Psoas muscle (tissue), 8 donors: ENCODE data around the gene MRPS15. TPM values are rescaled to one million over a fixed set of nuclear protein-coding genes. Genes with fewer than 3 reads are reported as not detected.

Source experiments
- ATAC-seq, 4 donors: fragments of 200-7000 bp; cut with Tn5 transposase; one replicate each; pipeline ENCODE4 v1.9.1; 2020; ENCODE audit warnings: moderate library complexity in 3 of 4, mild to moderate bottlenecking in 2 of 4
- DNase-seq, 2 donors: peaks; one replicate each; pipeline ENCODE4 v3.0.0-alpha.2; 2020
- H3K27ac ChIP-seq: fragments of 200-600 bp; one replicate; pipeline ENCODE4 v1.8.0; 2022
- H3K27me3 ChIP-seq, 3 donors: fragments of 200-600 bp in 1 of 3; one replicate each; pipeline versions ENCODE4 v1.6.1 to v1.8.0; 2013 to 2022; ENCODE audit warnings: low read length in 2 of 3, mild to moderate bottlenecking in 2 of 3, moderate library complexity in 1 of 3; ENCODE audit not compliant: insufficient read depth in 3 of 3
- H3K36me3 ChIP-seq, 2 donors: fragments of 200-600 bp in 1 of 2; one replicate each; pipeline versions ENCODE4 v1.6.1 to v1.8.0; 2013 to 2022; ENCODE audit warnings: low read depth in 1 of 2, mild to moderate bottlenecking in 1 of 2, moderate library complexity in 1 of 2; ENCODE audit not compliant: insufficient read depth in 1 of 2
- H3K4me1 ChIP-seq: fragments of 200-600 bp; one replicate; pipeline ENCODE4 v1.8.0; 2022
- H3K4me3 ChIP-seq: fragments of 200-600 bp; one replicate; pipeline ENCODE4 v1.8.0; 2022; ENCODE audit warnings: mild to moderate bottlenecking
- H3K9me3 ChIP-seq: fragments of 200-600 bp; one replicate; pipeline ENCODE4 v1.8.0; 2022
- CTCF ChIP-seq: fragments of 200-600 bp; IDR thresholded peaks from one replicate; pipeline ENCODE4 v1.8.0; 2022; ENCODE audit warnings: antibody characterized with exemption
- WGBS, 3 donors: extraction: QIAGEN DNeasy Blood & Tissue Kit; methylation state at CpG; one replicate each; pipeline versions ENCODE4 v1.1.6 to v1.1.7; 2013; 5-methylcytosine and 5-hydroxymethylcytosine counted together
- intact Hi-C, 2 donors: fragments of 100-400 bp; cut with DNase I; formaldehyde crosslinking; loops; one replicate each; pipeline versions ENCODE4 v1.11.0 to v1.14.2; 2022
- polyA plus RNA-seq, 3 donors: library from polyadenylated mRNA; stranded (reverse); fragments of 200-250 nt; gene quantifications; one replicate each; pipeline ENCODE4 v1.2.3, GENCODE V29; 2013
- total RNA-seq, 4 donors: library from RNA; stranded (reverse); fragmentation: NEBNext Ultra II Directional in 2 of 4; extraction: Animal tissue kit (Norgen Biotek cat#: 25700) in 2 of 4; gene quantifications; one replicate each; pipeline versions ENCODE4 v1.2.1 to v1.2.4, GENCODE V29; 2021 to 2023
- donor health status: healthy with polysubstance abuse.
- donor health status: DM: no; HTN: no; CAD: no; lungs with moderate emphysema.
- donor health status: Bipolar disorder and iron deficiency.
- donor health status: healthy.
- donor health status: DM: yes; HTN: yes; CAD: no.
- donor health status: DM: no; HTN: no; CAD: no.
- donor health status: DM: no; HTN: no; CAD: no.
- donor health status: DM: yes; HTN: yes; CAD: no.

MRPS15 gene
- total and polyA plus RNA-seq, 7 donors = 127 to 279 (median 141) TPM

- peaks cover 0 to 36% (median 4%) of the 10 kb centered on the region in 3 donors for H3K27me3 ChIP-seq
Measured at GRCh38 chr1:36510418-36510817, 46.2 kb upstream of the MRPS15 start.

GRCh38 chr1:36508257-36508656, 44.1 kb upstream of the MRPS15 start:
- intact Hi-C loops = no loop called here
- H3K27me3 ChIP-seq = peaks cover 3 to 46% (median 4%) of the 10 kb centered on the region in 3 donors
- 59 to 81% (median 69%) methylated on average over 3 of the region's 3 CpGs for WGBS, 3 donors

More at GRCh38 chr1:36510418-36510817, 46.2 kb upstream of the MRPS15 start:
- H3K27ac ChIP-seq = no peak overlapping the region
- no peak for TF ChIP-seq CTCF
- H3K4me1 ChIP-seq = no peaks in the 10 kb centered on the region
- WGBS, 3 donors = 71 to 79% (median 76%) methylated on average over 7 of the region's 7 CpGs
- no peak for ATAC-seq
- H3K36me3 ChIP-seq = no peaks in the 10 kb centered on the region
- no peaks in the 10 kb centered on the region for H3K9me3 ChIP-seq
- H3K4me3 ChIP-seq = no peak overlapping the region
- DNase-seq = no peak
- intact Hi-C loops = no loop called here

GRCh38 chr1:36506276-36506920, 42.2 kb upstream of the MRPS15 start:
- H3K36me3 ChIP-seq = no peaks in the 10 kb centered on the region
- ATAC-seq (no peak), DNase-seq (no peak)
- H3K9me3 ChIP-seq = no peaks in the 10 kb centered on the region
- 53 to 62% (median 57%) methylated on average over 5 of the region's 5 CpGs for WGBS, 3 donors
- no peaks in the 10 kb centered on the region for H3K4me1 ChIP-seq
- intact Hi-C loops = no loop called here
- peaks cover 3 to 44% (median 4%) of the 10 kb centered on the region in 3 donors for H3K27me3 ChIP-seq
- H3K27ac ChIP-seq = no peak overlapping the region
- no peak overlapping the region for H3K4me3 ChIP-seq
- TF ChIP-seq CTCF = no peak

More at GRCh38 chr1:36508257-36508656, 44.1 kb upstream of the MRPS15 start:
- DNase-seq (no peak), ATAC-seq (no peak)
- TF ChIP-seq CTCF = no peak
- Histone ChIP-seq H3K4me1 (no peaks in the 10 kb centered on the region), H3K4me3 (no peak overlapping the region), H3K36me3 (no peaks in the 10 kb centered on the region), H3K9me3 (no peaks in the 10 kb centered on the region), H3K27ac (no peak overlapping the region)

- Histone ChIP-seq H3K27ac (no peak overlapping the region), H3K36me3 (no peaks in the 10 kb centered on the region), H3K4me3 (no peak overlapping the region), H3K27me3 (peaks cover 3 to 32% (median 4%) of the 10 kb centered on the region in 3 donors), H3K9me3 (no peaks in the 10 kb centered on the region), H3K4me1 (no peaks in the 10 kb centered on the region)
- intact Hi-C loops = no loop called here
- 40 to 56% (median 51%) methylated on average over 1 of the region's 1 CpG for WGBS, 3 donors
- TF ChIP-seq CTCF = no peak
- DNase-seq = no peak
- ATAC-seq = no peak
Measured at GRCh38 chr1:36503733-36504132, 39.5 kb upstream of the MRPS15 start.

GRCh38 chr1:36503159-36503558, 39.0 kb upstream of the MRPS15 start:
- 68 to 72% (median 70%) methylated on average over 1 of the region's 1 CpG for WGBS, 3 donors
- intact Hi-C loops = no loop called here
- H3K27me3 ChIP-seq = peaks cover 3 to 32% (median 4%) of the 10 kb centered on the region in 3 donors
- ATAC-seq (no peak), DNase-seq (no peak)
- H3K4me3 ChIP-seq = no peak overlapping the region
- no peaks in the 10 kb centered on the region for H3K9me3 ChIP-seq
- H3K4me1 ChIP-seq = no peaks in the 10 kb centered on the region
- H3K36me3 ChIP-seq = no peaks in the 10 kb centered on the region
- H3K27ac ChIP-seq = no peak overlapping the region
- no peak for TF ChIP-seq CTCF
